Liver (tissue), 9 donors: ENCODE results near the gene CEP85L. TPM values are rescaled to one million over a fixed set of nuclear protein-coding genes. Genes with fewer than 3 reads are reported as not detected.

Experiments
- DNase-seq: peaks from one replicate; pipeline ENCODE4 v3.0.0-alpha.2; 2017; ENCODE audit warnings: low spot score
- H3K27ac ChIP-seq, 2 donors: one replicate each; pipeline ENCODE4 v1.7.0; 2013; ENCODE audit warnings: inconsistent platforms in 2 of 2, low read length in 2 of 2, control low read depth in 1 of 2, low read depth in 1 of 2, mild to moderate bottlenecking in 1 of 2
- H3K27me3 ChIP-seq, 4 donors: one replicate each; pipeline versions ENCODE4 v1.6.1 to v1.7.0; 2013; ENCODE audit warnings: low read length in 3 of 4, inconsistent platforms in 1 of 4, mild to moderate bottlenecking in 1 of 4, moderate library complexity in 1 of 4; ENCODE audit not compliant: control insufficient read depth in 4 of 4, insufficient read depth in 4 of 4
- H3K36me3 ChIP-seq, 4 donors: one replicate each; pipeline versions ENCODE4 v1.6.1 to v1.7.0; 2013; ENCODE audit warnings: low read length in 3 of 4, mild to moderate bottlenecking in 3 of 4, low read depth in 1 of 4, moderate library complexity in 1 of 4; ENCODE audit not compliant: control insufficient read depth in 4 of 4, insufficient read depth in 3 of 4
- H3K4me1 ChIP-seq, 4 donors: one replicate each; pipeline versions ENCODE4 v1.6.1 to v1.7.0; 2013; ENCODE audit warnings: low read length in 3 of 4, mild to moderate bottlenecking in 3 of 4, moderate library complexity in 1 of 4; ENCODE audit not compliant: control insufficient read depth in 4 of 4, insufficient read depth in 4 of 4
- H3K4me3 ChIP-seq, 3 donors: one replicate each; pipeline versions ENCODE4 v1.6.1 to v1.7.0; 2013; ENCODE audit warnings: low read length in 3 of 3, control low read depth in 1 of 3, low read depth in 1 of 3, mild to moderate bottlenecking in 1 of 3
- H3K9ac ChIP-seq, 2 donors: one replicate each; pipeline ENCODE4 v1.7.0; 2013; ENCODE audit warnings: low read length in 2 of 2, mild to moderate bottlenecking in 2 of 2, moderate library complexity in 2 of 2, control low read depth in 1 of 2, low read depth in 1 of 2
- H3K9me3 ChIP-seq, 4 donors: one replicate each; pipeline versions ENCODE4 v1.6.1 to v1.7.0; 2013; ENCODE audit warnings: low read length in 3 of 4; ENCODE audit not compliant: control insufficient read depth in 4 of 4
- CTCF ChIP-seq: fragments of 150-350 bp; IDR thresholded peaks from 2 replicates; pipeline ENCODE4 v1.5.1; 2017; ENCODE audit warnings: improper control_type of control experiment, low read depth, low read length; ENCODE audit not compliant: missing input control
- FOXA1 ChIP-seq: IDR thresholded peaks from 2 replicates; pipeline ENCODE4 v1.6.1; 2016; ENCODE audit warnings: antibody characterized with exemption
- FOXA2 ChIP-seq: IDR thresholded peaks from 2 replicates; pipeline ENCODE4 v1.6.1; 2016; ENCODE audit warnings: antibody characterized with exemption
- GABPA ChIP-seq, 2 donors: IDR thresholded peaks in 1 of 2; conservative IDR thresholded peaks in 1 of 2; 2 replicates each; pipeline ENCODE4 v1.6.1; 2016; ENCODE audit warnings: antibody characterized with exemption in 2 of 2, mild to moderate bottlenecking in 1 of 2, moderate library complexity in 1 of 2
- HNF4A ChIP-seq, 2 donors: conservative IDR thresholded peaks; 2 replicates each; pipeline ENCODE4 v1.6.1; 2016; ENCODE audit warnings: antibody characterized with exemption in 2 of 2, mild to moderate bottlenecking in 2 of 2
- HNF4G ChIP-seq: IDR thresholded peaks from 2 replicates; pipeline ENCODE4 v1.6.1; 2016; ENCODE audit warnings: antibody characterized with exemption
- JUND ChIP-seq, 2 donors: IDR thresholded peaks; 2 replicates each; pipeline ENCODE4 v1.6.1; 2016; ENCODE audit warnings: antibody characterized with exemption in 2 of 2
- MAX ChIP-seq: IDR thresholded peaks from 2 replicates; pipeline ENCODE4 v1.6.1; 2016; ENCODE audit warnings: antibody characterized with exemption
- NR2F2 ChIP-seq: IDR thresholded peaks from 2 replicates; pipeline ENCODE4 v1.6.1; 2016; ENCODE audit warnings: antibody characterized with exemption
- RAD21 ChIP-seq, 2 donors: IDR thresholded peaks; 2 replicates each; pipeline ENCODE4 v1.6.1; 2016; ENCODE audit warnings: antibody characterized with exemption in 2 of 2, mild to moderate bottlenecking in 2 of 2
- RXRA ChIP-seq, 2 donors: IDR thresholded peaks; 2 replicates each; pipeline ENCODE4 v1.6.1; 2017 to 2018; ENCODE audit warnings: antibody characterized with exemption in 2 of 2, mild to moderate bottlenecking in 1 of 2
- SP1 ChIP-seq: IDR thresholded peaks from 2 replicates; pipeline ENCODE4 v1.6.1; 2018; ENCODE audit warnings: antibody characterized with exemption, mild to moderate bottlenecking
- YY1 ChIP-seq: IDR thresholded peaks from 2 replicates; pipeline ENCODE4 v1.6.1; 2016; ENCODE audit warnings: antibody characterized with exemption, mild to moderate bottlenecking
- ZBTB33 ChIP-seq: IDR thresholded peaks from 2 replicates; pipeline ENCODE4 v1.6.1; 2016; ENCODE audit warnings: antibody characterized with exemption
- WGBS: extraction: QIAGEN DNeasy Blood & Tissue Kit; methylation state at CpG from one replicate; pipeline ENCODE4 v1.1.7; 2013; 5-methylcytosine and 5-hydroxymethylcytosine counted together
- polyA plus RNA-seq, 2 donors: library from polyadenylated mRNA; stranded (reverse) in 1 of 2; unstranded in 1 of 2; fragments of 200-250 nt in 1 of 2; fragments of >200 nt in 1 of 2; fragmentation: Nextera tagmentation in 1 of 2; extraction: Ambion mirVana in 1 of 2; gene quantifications; one replicate each; pipeline versions ENCODE4 v1.2.1 to v1.2.3, GENCODE V29; 2013 to 2015
- total RNA-seq, 2 donors: library from RNA; depleted of rRNA; stranded (reverse); fragments of >200 nt; gene quantifications; one replicate each; pipeline ENCODE4 v1.2.3, GENCODE V29; 2014
- TF ChIP-seq, protein P1 (sequence below): IDR thresholded peaks from 2 replicates; pipeline ENCODE4 v1.6.1; 2016; ENCODE audit warnings: antibody characterized with exemption
- donor health status: healthy.
- donor health status: healthy.
- donor health status: healthy.
- donor health status: healthy.
- donor health status: healthy.

Gene CEP85L
- total and polyA plus RNA-seq, 4 donors: 0.40 to 6.4 (median 2.3) TPM

DNA sequence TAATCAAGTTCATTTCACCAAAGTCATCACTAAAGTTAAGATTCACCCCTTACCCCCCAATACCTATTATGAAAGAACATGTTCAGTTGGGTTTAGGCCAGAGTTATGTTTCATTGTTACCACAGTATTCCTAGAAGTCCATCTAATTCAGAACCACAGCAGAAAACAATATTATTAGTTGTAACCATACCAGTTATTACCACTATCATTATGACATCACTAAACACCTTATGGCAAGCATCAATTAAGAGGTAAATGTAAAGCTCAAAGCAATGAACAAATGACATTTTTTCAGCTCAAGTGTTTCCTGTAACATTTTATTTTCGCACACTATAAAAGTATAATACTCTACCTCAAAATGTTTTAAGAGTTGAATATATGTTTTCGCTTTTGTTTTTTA is 4.4 kb downstream of the CEP85L start:
- 97% methylated on average over 2 of the region's 2 CpGs for WGBS
- TF ChIP-seq FOXA2 (no peak), SP1 (no peak), FOXA1 (no peak), JUND (IDR thresholded peaks at IDR 0.05) (no peak), RAD21 (IDR thresholded peaks at IDR 0.05) (no peak), NR2F2 (no peak), CTCF (no peak), ZBTB33 (no peak)
- TF ChIP-seq, protein P1, sequence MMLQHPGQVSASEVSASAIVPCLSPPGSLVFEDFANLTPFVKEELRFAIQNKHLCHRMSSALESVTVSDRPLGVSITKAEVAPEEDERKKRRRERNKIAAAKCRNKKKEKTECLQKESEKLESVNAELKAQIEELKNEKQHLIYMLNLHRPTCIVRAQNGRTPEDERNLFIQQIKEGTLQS: no peak
- Histone ChIP-seq H3K4me3 (no peak overlapping the region), H3K27me3 (no peaks in the 10 kb centered on the region), H3K9me3 (no peaks in the 10 kb centered on the region), H3K27ac (no peak overlapping the region), H3K9ac (no peak overlapping the region), H3K36me3 (no peaks in the 10 kb centered on the region), H3K4me1 (peaks cover 0 to 21% (median 14%) of the 10 kb centered on the region in 4 donors)
- DNase-seq: no peak

GRCh38 chr6:118645395-118645794 is 6.0 kb downstream of the CEP85L start:
- Histone ChIP-seq H3K36me3 (no peaks in the 10 kb centered on the region), H3K4me1 (peaks cover 0 to 13% (median 12%) of the 10 kb centered on the region in 4 donors), H3K9ac (no peak overlapping the region), H3K27ac (no peak overlapping the region), H3K9me3 (no peaks in the 10 kb centered on the region), H3K27me3 (no peaks in the 10 kb centered on the region), H3K4me3 (no peak overlapping the region)
- peak in 1 of 2 donors; percentile 7 for TF ChIP-seq RXRA (IDR thresholded peaks at IDR 0.05)
- TF ChIP-seq HNF4A (conservative IDR thresholded peaks at IDR 0.05): peak; percentile 21 to 35
- no peak for TF ChIP-seq SP1
- no peak for TF ChIP-seq HNF4G
- no peak for TF ChIP-seq MAX
- TF ChIP-seq YY1: no peak
- TF ChIP-seq JUND (IDR thresholded peaks at IDR 0.05): no peak
- TF ChIP-seq RAD21 (IDR thresholded peaks at IDR 0.05): no peak
- DNase-seq: no peak
- WGBS: 60% methylated on average over 2 of the region's 2 CpGs

GRCh38 chr6:118644007-118644406 is 7.4 kb downstream of the CEP85L start:
- H3K4me3 ChIP-seq: no peak overlapping the region
- no peak for TF ChIP-seq GABPA (IDR thresholded peaks at IDR 0.05 in 1 of 2, conservative IDR thresholded peaks at IDR 0.05 in 1 of 2)
- TF ChIP-seq FOXA1: no peak
- TF ChIP-seq, protein P1: no peak
- no peak for TF ChIP-seq RAD21 (IDR thresholded peaks at IDR 0.05)
- no peak for TF ChIP-seq HNF4A (conservative IDR thresholded peaks at IDR 0.05)
- no peak for TF ChIP-seq ZBTB33
- TF ChIP-seq CTCF: no peak
- no peak for TF ChIP-seq NR2F2
- TF ChIP-seq RXRA (IDR thresholded peaks at IDR 0.05): no peak
- no peaks in the 10 kb centered on the region for H3K9me3 ChIP-seq
- H3K27ac ChIP-seq: no peak overlapping the region
- no peak overlapping the region for H3K9ac ChIP-seq
- H3K27me3 ChIP-seq: no peaks in the 10 kb centered on the region
- DNase-seq: no peak
- no peaks in the 10 kb centered on the region for H3K36me3 ChIP-seq
- WGBS: 92% methylated on average over 2 of the region's 2 CpGs
- peaks cover 0 to 9% (median 8%) of the 10 kb centered on the region in 4 donors for H3K4me1 ChIP-seq
